ENCODE measurements around the gene ABHD3. TPM values are rescaled to one million over a fixed set of nuclear protein-coding genes. Genes with fewer than 3 reads are reported as not detected.

Gene ABHD3, protein sequence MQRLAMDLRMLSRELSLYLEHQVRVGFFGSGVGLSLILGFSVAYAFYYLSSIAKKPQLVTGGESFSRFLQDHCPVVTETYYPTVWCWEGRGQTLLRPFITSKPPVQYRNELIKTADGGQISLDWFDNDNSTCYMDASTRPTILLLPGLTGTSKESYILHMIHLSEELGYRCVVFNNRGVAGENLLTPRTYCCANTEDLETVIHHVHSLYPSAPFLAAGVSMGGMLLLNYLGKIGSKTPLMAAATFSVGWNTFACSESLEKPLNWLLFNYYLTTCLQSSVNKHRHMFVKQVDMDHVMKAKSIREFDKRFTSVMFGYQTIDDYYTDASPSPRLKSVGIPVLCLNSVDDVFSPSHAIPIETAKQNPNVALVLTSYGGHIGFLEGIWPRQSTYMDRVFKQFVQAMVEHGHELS
- 10 to 100 TPM; 13.7 to 14.3 TPM for total RNA-seq

DNA sequence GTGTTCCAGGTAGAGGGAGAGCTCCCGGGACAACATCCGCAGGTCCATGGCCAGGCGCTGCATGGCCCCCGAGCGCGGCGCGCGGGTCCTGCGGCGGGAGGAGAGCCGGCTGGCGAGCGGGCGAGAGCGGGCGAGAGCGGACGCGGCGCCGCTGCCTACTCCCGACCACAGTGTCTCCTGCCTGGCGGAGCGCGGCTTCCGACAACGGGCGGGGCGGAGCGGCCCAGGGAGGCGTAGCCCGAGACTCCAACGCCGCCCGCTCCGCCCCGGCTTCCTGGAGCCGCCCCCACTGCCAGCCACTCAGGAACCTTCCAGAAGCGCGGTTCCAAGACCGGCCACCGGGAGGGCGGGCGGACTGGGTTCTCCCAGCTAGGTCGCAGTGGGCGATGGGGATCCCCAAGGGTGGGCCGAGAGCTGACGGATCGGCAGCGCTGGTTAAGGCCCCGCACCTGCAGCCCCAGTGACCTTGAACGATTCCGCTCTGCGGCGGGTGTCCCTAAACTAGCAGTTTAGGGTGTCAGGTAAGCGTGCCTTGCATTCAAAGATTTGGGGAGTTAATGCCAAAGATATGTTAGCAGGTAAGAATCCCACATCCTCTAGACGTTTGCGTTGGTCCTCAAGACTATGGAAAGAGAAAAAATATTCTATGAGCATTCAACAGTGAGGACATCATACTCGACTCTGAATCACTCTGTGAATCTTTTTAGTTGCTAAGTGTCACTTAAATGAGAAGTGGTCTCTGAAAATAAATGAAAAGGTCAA, at the start of gene ABHD3:
ABHD3 (minus strand) TSS at position 172 of the 762 bp plus-strand sequence; CDS start at position 63, 109 bp downstream.
- intact Hi-C loops (cut with DNase I, micrococcal nuclease): loop anchor here (1.0 to 5.0 kb wide), 6 partner anchors 36 to 593 kb away; partner anchors contain the start of genes MIB1 (in 2 of the 2), SNRPD1 (in 2 of the 2), ESCO1 (in 1 of the 2) and ROCK1 (in 1 of the 2)
- peaks cover 24% of the 10 kb centered on the region for H3K4me1 Mint-ChIP-seq
- ChIA-PET CTCF (interaction anchor here (1.3 to 2.2 kb wide), 3 partner anchors 22 to 104 kb away, joined by 6 to 12 read pairs (median 6); partner anchors contain the start of genes ESCO1 and SNRPD1), POLR2A (interaction anchor here (1.6 to 2.2 kb wide), 2 partner anchors 36 to 104 kb away, joined by 6 to 9 read pairs; partner anchors contain the start of genes ESCO1 and MIB1)
- no peaks in the 10 kb centered on the region for H3K9me3 Mint-ChIP-seq (ENCODE audit: low read depth)
- H3K4me3 Mint-ChIP-seq: peak within 1 kb of the TSS; percentile 87
- ATAC-seq (peak; percentile 95), DNase-seq (peak; percentile 93)
- H3K27me3 Mint-ChIP-seq: no peaks in the 10 kb centered on the region
- H3K36me3 Mint-ChIP-seq (ENCODE audit: low read depth): peaks cover 12% of the 10 kb centered on the region
- H3K27ac Mint-ChIP-seq: peak within 1 kb of the TSS; percentile 93

DNA sequence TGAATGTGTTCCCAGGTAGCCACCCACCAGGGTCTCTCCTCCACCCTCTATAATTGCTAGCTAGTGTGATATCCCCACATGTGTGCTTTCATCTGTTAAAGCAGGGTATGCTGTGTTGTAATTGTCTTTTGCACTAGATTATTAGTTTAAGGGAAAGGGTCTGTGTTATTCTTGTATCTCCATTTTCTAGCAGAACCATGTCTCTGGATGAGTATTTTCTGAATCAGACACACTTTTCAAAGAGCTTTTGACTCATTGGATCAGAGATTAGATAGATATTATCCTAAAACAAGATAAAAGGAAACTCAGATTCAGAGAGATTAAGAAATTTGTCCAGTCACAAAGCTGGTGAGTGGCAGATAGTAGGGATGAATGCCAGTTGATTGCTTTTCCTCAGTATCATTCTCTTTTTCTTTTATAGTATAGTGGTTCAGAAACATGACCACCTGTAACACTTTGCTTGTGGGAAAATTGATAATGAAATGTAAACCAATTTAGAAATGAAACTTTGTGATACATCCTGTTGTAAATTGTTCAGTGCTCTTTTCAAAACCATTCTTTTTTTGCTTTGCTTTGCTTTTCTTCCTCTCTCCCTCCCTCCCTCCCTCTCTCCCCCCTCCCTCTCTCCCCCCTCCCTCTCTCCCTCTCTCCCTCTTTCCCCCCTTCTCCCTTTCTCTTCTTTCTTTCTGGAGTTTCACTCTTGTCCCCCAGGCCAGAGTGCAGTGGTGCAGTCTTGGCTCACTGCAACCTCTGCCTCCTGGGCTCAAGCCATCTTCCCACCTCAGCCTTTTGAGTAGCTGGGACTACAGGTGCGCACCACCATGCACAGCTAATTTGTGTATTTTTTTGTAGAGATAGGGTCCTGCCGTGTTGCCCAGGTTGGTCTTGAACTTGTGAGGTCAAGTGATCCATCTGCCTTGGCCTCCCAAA, 43.5 kb upstream of the ABHD3 start:
- no peaks in the 10 kb centered on the region for H3K9me3 Mint-ChIP-seq (ENCODE audit: low read depth)
- ATAC-seq (peak; percentile 58), DNase-seq (no peak)
- H3K36me3 Mint-ChIP-seq (ENCODE audit: low read depth): no peaks in the 10 kb centered on the region
- POLR2A ChIA-PET: no interaction called here
- peak overlapping the region; percentile 53 for H3K27ac Mint-ChIP-seq
- H3K27me3 Mint-ChIP-seq: no peaks in the 10 kb centered on the region
- H3K4me3 Mint-ChIP-seq: no peak overlapping the region
- CTCF ChIA-PET: interaction anchor here (0.6 to 1.1 kb wide), 6 partner anchors 8 to 147 kb away, joined by 3 to 4 read pairs (median 3); partner anchors contain the start of gene ESCO1
- intact Hi-C loops (cut with DNase I, micrococcal nuclease): no loop called here
- H3K4me1 Mint-ChIP-seq: peaks cover 52% of the 10 kb centered on the region

DNA sequence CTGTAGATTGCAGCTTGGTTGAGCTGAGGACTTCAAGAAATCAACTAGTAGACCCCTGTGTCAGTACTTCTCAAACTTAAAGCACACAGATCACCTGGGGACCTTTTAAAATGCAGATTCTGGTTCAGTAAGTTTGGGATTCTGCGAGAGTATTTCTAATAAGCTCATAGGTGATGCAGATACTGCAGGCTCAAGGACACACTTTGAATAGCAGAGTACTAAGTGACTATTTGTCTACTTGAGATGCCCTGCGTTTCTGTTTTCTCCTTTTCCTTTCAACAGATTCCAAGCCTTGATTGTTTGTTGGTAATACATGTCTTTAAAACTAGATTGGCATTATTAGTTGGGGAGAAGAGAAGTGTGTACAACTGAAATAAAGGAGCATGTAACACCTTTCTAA, 42.7 kb upstream of the ABHD3 start:
- Mint-ChIP-seq H3K27me3 (no peaks in the 10 kb centered on the region), H3K36me3 (ENCODE audit: low read depth) (peaks cover 2% of the 10 kb centered on the region), H3K4me1 (peaks cover 58% of the 10 kb centered on the region), H3K9me3 (ENCODE audit: low read depth) (no peaks in the 10 kb centered on the region), H3K4me3 (no peak overlapping the region), H3K27ac (no peak overlapping the region)
- intact Hi-C loops (cut with DNase I, micrococcal nuclease): no loop called here
- ChIA-PET POLR2A (no interaction called here), CTCF (interaction anchor here (0.8 to 1.2 kb wide), 4 partner anchors 10 to 135 kb away, joined by 3 to 4 read pairs (median 3); no protein-coding TSS in a partner anchor)
- DNase-seq (no peak), ATAC-seq (no peak)

DNA sequence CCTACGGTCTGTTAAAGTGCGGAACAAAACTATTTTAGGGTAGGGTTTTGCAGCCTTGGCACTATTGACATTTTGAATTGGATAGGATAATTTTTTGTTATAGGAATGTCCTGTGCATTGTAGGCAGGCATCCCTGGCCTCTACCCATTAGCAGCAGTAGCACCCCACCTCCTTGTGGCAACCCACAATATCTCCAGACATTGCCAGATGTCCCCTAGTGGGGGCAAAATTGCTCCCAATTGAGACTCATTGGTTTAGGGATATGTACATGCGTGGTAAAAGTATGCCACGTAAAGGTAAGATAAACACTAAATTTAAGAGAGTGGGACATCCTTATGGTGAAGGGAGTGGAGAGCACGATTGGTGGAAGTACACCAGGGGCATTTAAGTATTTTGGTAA, 40.7 kb upstream of the ABHD3 start:
- ChIA-PET CTCF (no interaction called here), POLR2A (no interaction called here)
- Mint-ChIP-seq H3K9me3 (ENCODE audit: low read depth) (no peaks in the 10 kb centered on the region), H3K36me3 (ENCODE audit: low read depth) (peaks cover 2% of the 10 kb centered on the region), H3K27me3 (no peaks in the 10 kb centered on the region), H3K4me1 (peaks cover 62% of the 10 kb centered on the region), H3K4me3 (no peak overlapping the region), H3K27ac (no peak overlapping the region)
- intact Hi-C loops (cut with DNase I, micrococcal nuclease): no loop called here
- DNase-seq (no peak), ATAC-seq (no peak)

DNA sequence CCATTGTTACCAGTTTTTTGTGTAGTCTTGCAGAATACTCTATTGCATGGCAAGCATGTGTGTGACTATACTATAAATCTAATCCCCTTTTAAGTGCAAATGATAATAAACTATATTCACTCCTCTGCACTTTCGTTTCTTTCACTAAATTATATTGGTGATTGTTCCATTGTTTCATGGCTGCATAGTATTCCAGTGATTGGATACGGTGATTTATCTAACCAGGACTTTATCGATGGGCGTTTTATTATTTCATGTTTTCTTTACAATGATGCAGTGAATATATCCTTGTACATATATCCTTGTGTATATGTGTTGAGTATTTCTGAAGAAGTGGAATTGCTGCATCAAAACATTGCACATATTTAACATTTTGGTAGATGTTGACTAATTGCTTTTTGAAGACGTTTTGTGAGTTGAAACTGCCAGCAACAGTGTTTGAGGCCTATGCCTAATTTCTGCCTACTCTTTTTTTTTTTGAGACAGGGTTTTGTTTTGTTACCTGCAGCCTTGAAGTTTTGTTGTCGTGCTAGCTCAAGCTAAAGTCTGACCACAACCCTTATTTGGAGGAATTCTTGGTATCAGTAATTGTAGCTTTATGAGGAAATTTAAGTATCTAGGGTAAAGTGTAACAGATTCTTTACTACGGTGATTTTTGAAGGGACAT, 38.7 kb upstream of the ABHD3 start:
- no peaks in the 10 kb centered on the region for H3K9me3 Mint-ChIP-seq (ENCODE audit: low read depth)
- intact Hi-C loops (cut with DNase I, micrococcal nuclease): loop anchor here in 1 of 2 experiments (5.0 kb wide), 2 partner anchors 61 to 146 kb away; no protein-coding TSS in a partner anchor
- H3K4me3 Mint-ChIP-seq: peak overlapping the region; percentile 48
- no peaks in the 10 kb centered on the region for H3K27me3 Mint-ChIP-seq
- DNase-seq (no peak), ATAC-seq (no peak)
- H3K36me3 Mint-ChIP-seq (ENCODE audit: low read depth): peaks cover 2% of the 10 kb centered on the region
- H3K27ac Mint-ChIP-seq: peak overlapping the region; percentile 67
- ChIA-PET POLR2A (no interaction called here), CTCF (interaction anchor here (1.2 kb wide), 1 partner anchor 26 kb away, joined by 3 read pairs; no protein-coding TSS in a partner anchor)
- peaks cover 63% of the 10 kb centered on the region for H3K4me1 Mint-ChIP-seq

DNA sequence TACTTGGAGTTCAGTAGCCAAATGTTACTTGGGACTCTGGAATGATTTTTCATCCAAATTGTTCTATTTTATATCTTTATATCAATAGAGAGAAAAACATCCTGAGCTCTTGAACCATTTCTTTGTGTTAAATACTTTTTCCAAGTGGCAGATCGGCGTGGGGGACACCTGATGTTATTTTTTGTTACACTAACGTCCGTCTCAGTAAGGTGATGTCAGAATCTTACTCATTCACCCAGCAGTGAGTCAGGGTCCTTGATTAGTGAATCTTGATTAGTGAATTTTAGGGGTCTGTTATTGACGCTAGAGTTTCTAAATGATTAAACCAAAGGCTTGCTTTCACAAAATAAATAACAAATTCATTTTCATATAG, 37.7 kb upstream of the ABHD3 start:
- Mint-ChIP-seq H3K4me3 (peak overlapping the region; percentile 77), H3K4me1 (peaks cover 53% of the 10 kb centered on the region), H3K27ac (peak overlapping the region; percentile 67), H3K9me3 (ENCODE audit: low read depth) (no peaks in the 10 kb centered on the region), H3K27me3 (no peaks in the 10 kb centered on the region), H3K36me3 (ENCODE audit: low read depth) (peaks cover 2% of the 10 kb centered on the region)
- intact Hi-C loops (cut with DNase I, micrococcal nuclease): loop anchor here in 1 of 2 experiments (5.0 kb wide), 2 partner anchors 60 to 145 kb away; no protein-coding TSS in a partner anchor
- DNase-seq (peak; percentile 23), ATAC-seq (no peak)
- ChIA-PET POLR2A (interaction anchor here (2.6 kb wide), 1 partner anchor 142 kb away, joined by 13 read pairs; the partner anchor contains the start of gene ESCO1), CTCF (interaction anchor here (0.5 to 1.3 kb wide), 5 partner anchors 27 to 142 kb away, joined by 3 to 5 read pairs (median 4); partner anchors contain the start of gene ESCO1)

DNA sequence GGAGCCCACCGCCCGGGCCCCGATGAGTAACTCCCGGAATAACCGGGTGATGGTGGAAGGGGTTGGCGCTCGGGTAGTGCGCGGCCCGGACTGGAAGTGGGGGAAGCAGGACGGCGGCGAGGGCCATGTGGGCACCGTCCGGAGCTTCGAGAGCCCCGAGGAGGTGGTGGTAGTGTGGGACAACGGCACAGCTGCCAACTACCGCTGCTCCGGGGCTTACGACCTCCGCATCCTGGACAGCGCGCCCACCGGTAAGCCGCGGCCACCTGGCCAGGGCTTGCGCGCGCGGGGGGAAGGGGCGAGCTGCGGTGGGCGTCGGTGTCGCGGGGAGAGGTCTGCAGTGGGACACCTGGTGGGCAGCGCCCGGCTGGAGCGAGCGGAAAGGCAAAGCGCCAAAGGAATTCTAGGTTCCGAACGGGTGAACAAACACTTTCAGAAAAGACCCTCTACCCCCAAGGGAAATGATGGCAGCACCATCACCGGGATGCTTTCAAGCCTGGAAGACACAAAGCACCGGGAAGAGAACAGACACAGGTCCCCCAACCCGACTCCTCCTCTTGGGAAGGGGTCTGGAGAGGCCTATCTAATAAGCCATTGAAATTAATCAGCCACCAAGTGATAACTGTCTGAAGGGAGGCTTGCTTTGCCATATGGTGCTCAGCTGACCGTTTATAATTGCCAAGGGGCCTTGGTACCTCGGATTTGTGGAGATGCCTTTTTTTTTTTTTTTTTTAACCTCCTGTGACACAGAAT, 37.2 kb upstream of the ABHD3 start:
- ATAC-seq: no peak
- no peaks in the 10 kb centered on the region for H3K27me3 Mint-ChIP-seq

DNA sequence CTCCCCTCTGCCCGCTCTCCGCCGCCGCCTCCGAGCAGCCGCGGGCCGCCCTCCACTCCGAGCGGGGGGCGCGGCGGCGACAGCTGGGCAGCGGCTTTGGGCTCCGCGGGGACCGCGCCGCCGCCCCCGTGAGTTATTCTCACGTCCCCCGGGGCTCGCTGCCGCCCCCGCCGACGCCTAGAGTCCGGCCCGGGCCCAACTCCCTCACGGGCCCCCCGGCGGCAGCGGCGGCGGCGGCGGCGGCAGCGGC, 36.7 kb upstream of the ABHD3 start:
- Mint-ChIP-seq H3K4me3 (peak overlapping the region; percentile 77), H3K9me3 (ENCODE audit: low read depth) (no peaks in the 10 kb centered on the region), H3K27me3 (no peaks in the 10 kb centered on the region), H3K4me1 (peaks cover 43% of the 10 kb centered on the region), H3K27ac (no peak overlapping the region), H3K36me3 (ENCODE audit: low read depth) (peaks cover 3% of the 10 kb centered on the region)
- ATAC-seq: no peak
- POLR2A ChIA-PET: interaction anchor here (2.6 kb wide), 1 partner anchor 141 kb away, joined by 13 read pairs; the partner anchor contains the start of gene ESCO1
- CTCF ChIA-PET: interaction anchor here (1.8 kb wide), 1 partner anchor 129 kb away, joined by 7 read pairs; the partner anchor contains the start of gene SNRPD1
- intact Hi-C loops (cut with DNase I, micrococcal nuclease): loop anchor here (2.0 to 5.0 kb wide), 3 partner anchors 58 to 144 kb away; no protein-coding TSS in a partner anchor
- DNase-seq: no peak

More for the DNA sequence above, 37.2 kb upstream of the ABHD3 start:
- DNase-seq: peak; percentile 53
- Mint-ChIP-seq H3K4me1 (peaks cover 48% of the 10 kb centered on the region), H3K4me3 (peak overlapping the region; percentile 77), H3K27ac (peak overlapping the region; percentile 67), H3K36me3 (ENCODE audit: low read depth) (peaks cover 2% of the 10 kb centered on the region), H3K9me3 (ENCODE audit: low read depth) (no peaks in the 10 kb centered on the region)
- CTCF ChIA-PET: interaction anchor here (0.5 to 1.8 kb wide), 6 partner anchors 27 to 142 kb away, joined by 3 to 7 read pairs (median 4); partner anchors contain the start of genes ESCO1 and SNRPD1
- intact Hi-C loops (cut with DNase I, micrococcal nuclease): loop anchor here (2.0 to 5.0 kb wide), 3 partner anchors 59 to 144 kb away; no protein-coding TSS in a partner anchor
- POLR2A ChIA-PET: interaction anchor here (2.6 kb wide), 1 partner anchor 141 kb away, joined by 13 read pairs; the partner anchor contains the start of gene ESCO1

DNA sequence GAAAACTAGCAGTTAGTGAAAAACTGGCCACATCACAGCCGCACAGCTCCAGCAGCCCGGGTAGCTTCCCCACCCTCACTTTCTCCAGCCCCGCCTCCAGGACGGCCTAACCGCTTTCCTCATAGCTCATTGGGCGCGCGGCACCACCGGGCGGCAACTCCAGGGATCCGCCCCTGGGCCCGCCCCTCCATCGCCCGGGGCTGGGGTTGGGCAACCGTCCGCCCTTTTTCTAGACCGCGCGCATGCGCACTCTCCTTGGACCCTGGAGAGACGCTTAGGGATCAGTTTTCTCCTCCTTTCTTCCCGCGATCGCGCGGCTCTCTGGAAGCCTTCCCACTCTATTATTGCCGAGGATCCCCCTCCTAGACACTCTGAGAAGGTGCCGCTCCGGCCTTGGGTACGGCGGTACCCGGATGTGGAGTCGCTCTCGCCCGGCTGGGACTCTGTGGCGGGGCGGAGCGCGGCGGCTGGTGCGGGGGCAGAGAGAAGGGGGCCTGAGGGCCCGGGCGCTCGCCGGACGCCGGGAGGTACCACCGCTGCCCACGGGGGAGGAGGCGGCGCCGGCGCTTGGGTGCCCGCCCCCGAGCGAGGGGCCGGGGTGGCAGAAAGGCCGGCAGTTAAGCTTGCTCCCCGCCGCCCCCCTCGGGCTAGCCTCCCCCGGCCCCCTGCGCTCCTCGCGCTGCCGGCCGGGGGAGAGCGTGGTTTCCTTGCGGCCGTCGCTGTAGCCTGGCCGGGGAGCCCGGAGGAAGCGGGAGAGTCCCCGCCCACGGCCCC, 36.2 kb upstream of the ABHD3 start, which contains the start of gene MIB1:
MIB1 (plus strand) TSS at position 255 of the 774 bp plus-strand sequence. CDS start 792 bp downstream, outside the sequence.
- ChIA-PET CTCF (interaction anchor here (0.6 to 3.0 kb wide), 5 partner anchors 11 to 1391 kb away, joined by 3 to 10 read pairs (median 5); partner anchors contain the start of genes ESCO1 and SNRPD1), POLR2A (interaction anchor here (0.6 to 2.6 kb wide), 5 partner anchors 15 to 163 kb away, joined by 3 to 13 read pairs (median 7); partner anchors contain the start of genes ABHD3 and ESCO1)
- peak within 1 kb of the TSS; percentile 96 for H3K27ac Mint-ChIP-seq
- peaks cover 40% of the 10 kb centered on the region for H3K4me1 Mint-ChIP-seq
- no peaks in the 10 kb centered on the region for H3K9me3 Mint-ChIP-seq (ENCODE audit: low read depth)
- no peaks in the 10 kb centered on the region for H3K27me3 Mint-ChIP-seq
- intact Hi-C loops (cut with DNase I, micrococcal nuclease): loop anchor here (1.0 to 5.0 kb wide), 7 partner anchors 36 to 629 kb away; partner anchors contain the start of genes ABHD3 (in 2 of the 2), SNRPD1 (in 2 of the 2), ESCO1 (in 1 of the 2) and ROCK1 (in 1 of the 2)
- H3K36me3 Mint-ChIP-seq (ENCODE audit: low read depth): peaks cover 5% of the 10 kb centered on the region
- DNase-seq: peak; percentile 99
- peak; percentile 98 for ATAC-seq
- H3K4me3 Mint-ChIP-seq: peak within 1 kb of the TSS; percentile 93
